ENCODE measurements around the gene TNFSF13B.

Gene TNFSF13B

DNA sequence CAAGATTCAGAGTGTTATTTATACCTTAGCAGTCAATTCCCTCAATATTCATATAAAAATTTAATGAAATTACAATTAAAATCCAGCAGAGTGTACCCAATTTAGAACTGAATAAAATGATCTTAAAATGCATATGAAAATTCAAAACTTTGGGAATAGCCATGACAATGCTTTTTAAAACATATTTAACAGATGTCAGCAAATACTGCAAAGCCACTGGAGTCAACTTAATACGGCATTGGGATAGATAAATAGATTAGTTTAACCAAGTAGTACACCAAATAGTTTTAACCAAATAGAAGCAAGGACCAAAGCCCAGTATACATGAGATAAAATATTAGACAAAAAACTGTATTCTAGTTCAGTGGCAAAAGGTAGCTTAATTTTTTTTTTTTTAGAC, 79.8 kb downstream of the TNFSF13B start:
- no peak for DNase-seq (ENCODE audit: low read depth)

DNA sequence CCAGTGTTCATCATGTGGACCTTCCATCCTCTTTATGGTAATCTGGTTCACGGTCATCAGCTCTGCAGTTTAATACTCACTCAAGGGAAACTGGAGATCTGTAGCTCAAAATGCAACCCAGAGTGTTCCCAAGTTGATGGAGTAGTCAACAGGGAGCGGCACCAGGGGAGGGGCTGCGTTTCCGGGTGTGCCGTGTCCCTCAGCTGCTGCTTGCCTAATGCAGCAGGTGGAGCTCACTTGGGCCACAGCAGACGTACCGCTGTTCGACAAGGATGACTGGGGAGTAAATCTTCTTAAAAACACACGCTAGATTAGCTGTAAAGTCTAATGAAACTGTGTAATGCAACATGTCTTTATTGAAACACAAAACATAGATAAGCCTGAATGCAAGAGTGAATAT, 81.1 kb downstream of the TNFSF13B start:
- no peak for DNase-seq (ENCODE audit: low read depth)

DNA sequence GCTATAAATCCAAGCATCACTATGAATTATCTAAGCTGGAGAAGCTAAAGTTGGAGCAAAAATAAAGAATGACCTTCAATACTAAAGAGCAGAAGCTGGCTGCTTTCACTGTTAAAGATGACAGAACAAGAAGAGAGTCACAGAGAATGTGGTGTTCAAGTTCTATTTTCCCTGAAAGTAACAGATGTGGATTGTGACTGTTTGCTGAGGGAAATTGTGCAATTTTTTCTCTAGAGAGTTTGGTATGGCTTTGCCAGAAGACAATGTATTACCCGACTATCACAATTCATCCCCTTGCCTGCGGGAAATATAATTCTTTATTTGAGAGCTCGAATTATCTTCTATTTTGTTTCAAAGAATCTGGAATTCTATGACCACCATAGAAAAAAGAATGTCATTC, 83.1 kb downstream of the TNFSF13B start:
- DNase-seq (ENCODE audit: low read depth), result no peak

DNA sequence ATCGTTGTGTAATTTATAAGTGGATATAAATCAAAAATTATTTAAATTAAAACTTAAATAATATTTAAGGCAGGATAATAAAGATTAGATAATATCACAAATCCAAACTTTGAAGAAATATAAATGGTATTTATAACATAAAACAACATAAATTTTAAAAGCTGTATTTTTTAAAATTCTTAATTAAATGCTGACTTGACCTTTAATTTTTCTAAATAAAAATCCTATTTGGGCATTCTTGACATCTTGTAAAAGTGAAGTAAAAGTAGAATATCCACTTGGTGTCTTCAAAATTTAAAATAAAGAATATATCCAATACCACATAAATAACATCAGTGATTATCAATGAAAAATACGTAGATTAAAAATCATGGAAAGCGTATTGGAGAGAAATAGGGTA, 87.7 kb downstream of the TNFSF13B start:
- DNase-seq (ENCODE audit: low read depth), result no peak
